GM13976 (cell line): ENCODE results near the gene CDK3.

ENCODE experiments used
- DNase-seq: peaks from one replicate; pipeline ENCODE4 v3.0.0; 2012; ENCODE audit warnings: low spot score
- in situ Hi-C: fragments of 300-500 bp; cut with MboI; formaldehyde crosslinking; loops from one replicate; pipeline ENCODE4 v1.12.0; 2022; ENCODE audit warnings: low sequenced_read_pairs, mixed read lengths, inconsistent platforms; ENCODE audit not compliant: unreplicated experiment
- TF ChIP-seq, protein P1 (sequence below): IDR thresholded peaks from 2 replicates; pipeline ENCODE4 v1.5.1; 2012; ENCODE audit warnings: borderline replicate concordance, mild to moderate bottlenecking; ENCODE audit not compliant: insufficient read depth; ENCODE audit errors: extremely low read depth, missing control alignments, control extremely low read depth

CDK3 gene

GRCh38 chr17:76027159-76027839, 26.6 kb downstream of the CDK3 start, which contains the start of gene EVPL:
EVPL (minus strand) TSS chr17:76027306; CDS start chr17:76027198, 108 bp downstream.
- TF ChIP-seq, protein P1, sequence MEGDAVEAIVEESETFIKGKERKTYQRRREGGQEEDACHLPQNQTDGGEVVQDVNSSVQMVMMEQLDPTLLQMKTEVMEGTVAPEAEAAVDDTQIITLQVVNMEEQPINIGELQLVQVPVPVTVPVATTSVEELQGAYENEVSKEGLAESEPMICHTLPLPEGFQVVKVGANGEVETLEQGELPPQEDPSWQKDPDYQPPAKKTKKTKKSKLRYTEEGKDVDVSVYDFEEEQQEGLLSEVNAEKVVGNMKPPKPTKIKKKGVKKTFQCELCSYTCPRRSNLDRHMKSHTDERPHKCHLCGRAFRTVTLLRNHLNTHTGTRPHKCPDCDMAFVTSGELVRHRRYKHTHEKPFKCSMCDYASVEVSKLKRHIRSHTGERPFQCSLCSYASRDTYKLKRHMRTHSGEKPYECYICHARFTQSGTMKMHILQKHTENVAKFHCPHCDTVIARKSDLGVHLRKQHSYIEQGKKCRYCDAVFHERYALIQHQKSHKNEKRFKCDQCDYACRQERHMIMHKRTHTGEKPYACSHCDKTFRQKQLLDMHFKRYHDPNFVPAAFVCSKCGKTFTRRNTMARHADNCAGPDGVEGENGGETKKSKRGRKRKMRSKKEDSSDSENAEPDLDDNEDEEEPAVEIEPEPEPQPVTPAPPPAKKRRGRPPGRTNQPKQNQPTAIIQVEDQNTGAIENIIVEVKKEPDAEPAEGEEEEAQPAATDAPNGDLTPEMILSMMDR = no peak
- in situ Hi-C loops = no loop called here
- no peak for DNase-seq

DNA sequence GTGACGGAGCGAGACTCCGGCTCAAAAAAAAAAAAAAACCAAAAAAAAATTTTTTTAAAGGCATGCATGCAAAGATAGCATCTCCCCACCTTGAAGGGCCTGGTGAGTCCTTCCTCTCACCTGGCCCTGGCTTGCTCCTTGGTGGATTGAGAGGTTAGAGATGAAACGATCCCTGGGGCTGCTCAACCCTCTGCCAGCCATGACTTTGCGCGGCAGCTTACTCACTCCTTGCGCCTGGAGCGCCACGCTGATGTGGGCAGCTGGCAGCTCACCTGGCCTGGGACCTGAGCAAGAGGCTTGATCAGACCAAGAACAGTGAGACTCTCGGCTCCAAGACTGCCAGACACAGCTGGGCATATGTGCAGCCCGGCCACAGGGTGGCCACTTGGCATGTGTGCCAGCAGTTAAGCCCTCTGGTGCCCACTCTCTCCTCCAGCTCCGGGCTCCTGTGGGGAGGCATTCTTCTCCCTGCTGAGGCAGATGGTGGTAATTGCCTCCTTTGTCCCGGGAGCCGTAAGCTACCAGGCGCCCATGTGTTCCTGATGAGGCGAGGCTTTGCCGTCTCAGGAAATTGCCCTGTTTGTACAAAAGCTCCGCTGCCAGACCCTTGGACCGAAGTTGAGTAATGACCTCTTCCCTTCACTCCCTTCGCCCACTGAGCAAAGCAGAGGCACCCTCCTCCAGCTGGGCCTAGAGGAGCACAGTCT, 31.6 kb downstream of the CDK3 start:
- TF ChIP-seq, protein P1 = no peak
- DNase-seq = no peak
- in situ Hi-C loops = no loop called here

- TF ChIP-seq, protein P1 = no peak
- in situ Hi-C loops = no loop called here
- DNase-seq = no peak
Observed at GRCh38 chr17:76032780-76033108, 32.1 kb downstream of the CDK3 start.

- TF ChIP-seq, protein P1 = no peak
- in situ Hi-C loops = no loop called here
Observed at GRCh38 chr17:76033139-76033538, 32.5 kb downstream of the CDK3 start.

GRCh38 chr17:76034428-76035350, 34.0 kb downstream of the CDK3 start:
- DNase-seq = no peak
- TF ChIP-seq, protein P1 = no peak
- in situ Hi-C loops = no loop called here

More at GRCh38 chr17:76033139-76033538, 32.5 kb downstream of the CDK3 start:
- no peak for DNase-seq
